HL-60 (cell line): Measurements from ENCODE around the gene VAV2.

Experiments used
- DNase-seq, 2 experiments: peaks; one replicate each; pipeline ENCODE4 v3.0.0-alpha.2; 2010 to 2020; ENCODE audit warnings: low read depth in 1 of 2, low spot score in 1 of 2
- H3K27ac ChIP-seq: fragments of 250-450 bp; sonication (Bioruptor Pico); replicated peaks from 2 replicates; pipeline ENCODE4 v1.5.1; 2020; ENCODE audit warnings: mild to moderate bottlenecking, moderate library complexity
- H3K27me3 ChIP-seq: fragments of 250-450 bp; sonication (Bioruptor Pico); 2 replicates; pipeline ENCODE4 v1.5.1; 2021; ENCODE audit warnings: mild to moderate bottlenecking, moderate library complexity; ENCODE audit not compliant: insufficient read depth, poor library complexity, severe bottlenecking
- H3K4me3 ChIP-seq: replicated peaks from 2 replicates; pipeline ENCODE4 v1.5.1; 2011; ENCODE audit warnings: mild to moderate bottlenecking, control low read depth, low read length; ENCODE audit not compliant: insufficient read depth
- GABPA ChIP-seq: IDR thresholded peaks from 2 replicates; pipeline ENCODE4 v1.6.1; 2012; ENCODE audit warnings: low read depth
- POLR2AphosphoS5 ChIP-seq: IDR thresholded peaks from 2 replicates; pipeline ENCODE4 v1.6.1; 2012; ENCODE audit warnings: low read depth
- SPI1 ChIP-seq: IDR thresholded peaks from 2 replicates; pipeline ENCODE4 v1.6.1; 2012; ENCODE audit warnings: low read depth, mild to moderate bottlenecking, borderline replicate concordance
- TF ChIP-seq, protein P1 (sequence below): IDR thresholded peaks from one replicate; pipeline ENCODE4 v1.5.1; 2011; ENCODE audit warnings: low read length, control low read depth, inconsistent platforms; ENCODE audit not compliant: insufficient read depth
- TF ChIP-seq, protein P2 (sequence below): IDR thresholded peaks from 2 replicates; pipeline ENCODE4 v1.6.1; 2012; ENCODE audit warnings: low read depth; ENCODE audit not compliant: insufficient replicate concordance

Gene VAV2

DNA sequence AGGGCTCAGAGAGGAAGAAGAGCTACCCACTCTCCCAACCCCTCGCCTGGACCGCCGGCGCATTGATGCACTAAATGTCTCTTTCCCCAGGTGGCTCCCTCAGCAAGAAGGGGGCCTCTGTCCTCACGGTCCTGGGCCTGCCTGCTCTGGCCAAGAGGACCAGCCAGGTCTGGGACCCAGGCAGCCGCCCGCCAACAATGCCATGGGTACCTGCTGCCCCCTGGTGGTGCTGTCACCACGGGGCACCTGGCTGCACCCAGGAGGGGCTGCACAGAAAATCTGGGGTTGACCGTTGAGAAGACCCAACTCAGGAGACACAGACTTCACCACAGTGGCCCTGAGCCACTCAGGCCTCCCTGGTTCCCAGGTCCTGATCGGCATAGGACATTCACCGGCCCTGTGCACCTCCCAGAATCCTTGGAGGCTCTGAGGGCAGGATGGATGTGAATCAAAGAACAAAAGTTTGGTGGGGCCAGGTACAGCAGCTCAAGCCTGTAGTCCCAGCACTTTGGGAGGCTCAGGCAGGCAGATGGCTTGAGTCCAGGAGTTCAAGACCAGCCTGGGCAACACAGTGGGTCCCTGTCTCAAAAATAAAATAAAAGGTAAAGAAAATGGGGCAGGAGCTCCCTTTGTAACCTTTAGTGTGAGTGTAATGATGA lies 2.4 kb upstream of the VAV2 start:
- DNase-seq = peak; percentile 49 to 59
- no peak overlapping the region for H3K4me3 ChIP-seq

DNA sequence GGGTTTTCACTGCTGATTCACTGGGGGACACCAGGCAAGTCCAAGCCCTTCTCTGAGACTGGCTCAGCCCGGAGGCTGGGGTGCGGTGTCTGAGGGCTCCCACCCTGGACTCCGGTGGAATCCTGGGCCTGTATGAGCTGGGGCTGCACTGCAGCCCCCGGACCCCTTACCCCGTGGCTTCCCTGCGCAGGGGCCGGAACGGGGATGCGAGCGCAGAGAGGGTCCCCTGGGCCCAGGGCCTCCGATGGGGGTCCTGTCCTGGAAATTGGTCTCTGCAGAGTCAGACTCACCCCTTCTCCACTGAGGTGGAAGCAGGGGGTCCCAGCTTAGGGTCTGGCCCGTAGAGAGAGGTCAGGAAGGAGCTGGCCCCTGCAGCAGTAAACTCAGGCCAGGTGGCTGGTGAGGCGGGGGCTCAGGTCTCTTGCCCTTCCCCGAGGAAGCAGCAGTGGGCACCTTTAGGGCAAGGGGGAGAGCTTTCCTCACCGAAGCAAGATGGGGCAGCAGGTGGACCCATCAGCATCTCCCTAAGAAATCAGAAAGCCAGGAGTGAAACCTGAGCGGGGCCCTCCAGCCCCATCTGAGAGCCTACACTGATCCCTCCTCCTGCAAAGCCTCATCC lies 1.6 kb upstream of the VAV2 start:
- TF ChIP-seq, protein P1, sequence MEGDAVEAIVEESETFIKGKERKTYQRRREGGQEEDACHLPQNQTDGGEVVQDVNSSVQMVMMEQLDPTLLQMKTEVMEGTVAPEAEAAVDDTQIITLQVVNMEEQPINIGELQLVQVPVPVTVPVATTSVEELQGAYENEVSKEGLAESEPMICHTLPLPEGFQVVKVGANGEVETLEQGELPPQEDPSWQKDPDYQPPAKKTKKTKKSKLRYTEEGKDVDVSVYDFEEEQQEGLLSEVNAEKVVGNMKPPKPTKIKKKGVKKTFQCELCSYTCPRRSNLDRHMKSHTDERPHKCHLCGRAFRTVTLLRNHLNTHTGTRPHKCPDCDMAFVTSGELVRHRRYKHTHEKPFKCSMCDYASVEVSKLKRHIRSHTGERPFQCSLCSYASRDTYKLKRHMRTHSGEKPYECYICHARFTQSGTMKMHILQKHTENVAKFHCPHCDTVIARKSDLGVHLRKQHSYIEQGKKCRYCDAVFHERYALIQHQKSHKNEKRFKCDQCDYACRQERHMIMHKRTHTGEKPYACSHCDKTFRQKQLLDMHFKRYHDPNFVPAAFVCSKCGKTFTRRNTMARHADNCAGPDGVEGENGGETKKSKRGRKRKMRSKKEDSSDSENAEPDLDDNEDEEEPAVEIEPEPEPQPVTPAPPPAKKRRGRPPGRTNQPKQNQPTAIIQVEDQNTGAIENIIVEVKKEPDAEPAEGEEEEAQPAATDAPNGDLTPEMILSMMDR = no peak
- TF ChIP-seq, protein P2, sequence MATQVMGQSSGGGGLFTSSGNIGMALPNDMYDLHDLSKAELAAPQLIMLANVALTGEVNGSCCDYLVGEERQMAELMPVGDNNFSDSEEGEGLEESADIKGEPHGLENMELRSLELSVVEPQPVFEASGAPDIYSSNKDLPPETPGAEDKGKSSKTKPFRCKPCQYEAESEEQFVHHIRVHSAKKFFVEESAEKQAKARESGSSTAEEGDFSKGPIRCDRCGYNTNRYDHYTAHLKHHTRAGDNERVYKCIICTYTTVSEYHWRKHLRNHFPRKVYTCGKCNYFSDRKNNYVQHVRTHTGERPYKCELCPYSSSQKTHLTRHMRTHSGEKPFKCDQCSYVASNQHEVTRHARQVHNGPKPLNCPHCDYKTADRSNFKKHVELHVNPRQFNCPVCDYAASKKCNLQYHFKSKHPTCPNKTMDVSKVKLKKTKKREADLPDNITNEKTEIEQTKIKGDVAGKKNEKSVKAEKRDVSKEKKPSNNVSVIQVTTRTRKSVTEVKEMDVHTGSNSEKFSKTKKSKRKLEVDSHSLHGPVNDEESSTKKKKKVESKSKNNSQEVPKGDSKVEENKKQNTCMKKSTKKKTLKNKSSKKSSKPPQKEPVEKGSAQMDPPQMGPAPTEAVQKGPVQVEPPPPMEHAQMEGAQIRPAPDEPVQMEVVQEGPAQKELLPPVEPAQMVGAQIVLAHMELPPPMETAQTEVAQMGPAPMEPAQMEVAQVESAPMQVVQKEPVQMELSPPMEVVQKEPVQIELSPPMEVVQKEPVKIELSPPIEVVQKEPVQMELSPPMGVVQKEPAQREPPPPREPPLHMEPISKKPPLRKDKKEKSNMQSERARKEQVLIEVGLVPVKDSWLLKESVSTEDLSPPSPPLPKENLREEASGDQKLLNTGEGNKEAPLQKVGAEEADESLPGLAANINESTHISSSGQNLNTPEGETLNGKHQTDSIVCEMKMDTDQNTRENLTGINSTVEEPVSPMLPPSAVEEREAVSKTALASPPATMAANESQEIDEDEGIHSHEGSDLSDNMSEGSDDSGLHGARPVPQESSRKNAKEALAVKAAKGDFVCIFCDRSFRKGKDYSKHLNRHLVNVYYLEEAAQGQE = no peak
- TF ChIP-seq POLR2AphosphoS5 = no peak
- TF ChIP-seq GABPA = no peak
- TF ChIP-seq SPI1 = no peak
- no peak overlapping the region for H3K4me3 ChIP-seq
- DNase-seq = no peak
- peaks cover 33% of the 10 kb centered on the region for H3K27me3 ChIP-seq
- H3K27ac ChIP-seq = no peak overlapping the region

More for the DNA sequence above, 2.4 kb upstream of the VAV2 start:
- no peak overlapping the region for H3K27ac ChIP-seq
- H3K27me3 ChIP-seq = peaks cover 33% of the 10 kb centered on the region
- TF ChIP-seq GABPA = no peak
- TF ChIP-seq, protein P1 = peak; percentile 94

DNA sequence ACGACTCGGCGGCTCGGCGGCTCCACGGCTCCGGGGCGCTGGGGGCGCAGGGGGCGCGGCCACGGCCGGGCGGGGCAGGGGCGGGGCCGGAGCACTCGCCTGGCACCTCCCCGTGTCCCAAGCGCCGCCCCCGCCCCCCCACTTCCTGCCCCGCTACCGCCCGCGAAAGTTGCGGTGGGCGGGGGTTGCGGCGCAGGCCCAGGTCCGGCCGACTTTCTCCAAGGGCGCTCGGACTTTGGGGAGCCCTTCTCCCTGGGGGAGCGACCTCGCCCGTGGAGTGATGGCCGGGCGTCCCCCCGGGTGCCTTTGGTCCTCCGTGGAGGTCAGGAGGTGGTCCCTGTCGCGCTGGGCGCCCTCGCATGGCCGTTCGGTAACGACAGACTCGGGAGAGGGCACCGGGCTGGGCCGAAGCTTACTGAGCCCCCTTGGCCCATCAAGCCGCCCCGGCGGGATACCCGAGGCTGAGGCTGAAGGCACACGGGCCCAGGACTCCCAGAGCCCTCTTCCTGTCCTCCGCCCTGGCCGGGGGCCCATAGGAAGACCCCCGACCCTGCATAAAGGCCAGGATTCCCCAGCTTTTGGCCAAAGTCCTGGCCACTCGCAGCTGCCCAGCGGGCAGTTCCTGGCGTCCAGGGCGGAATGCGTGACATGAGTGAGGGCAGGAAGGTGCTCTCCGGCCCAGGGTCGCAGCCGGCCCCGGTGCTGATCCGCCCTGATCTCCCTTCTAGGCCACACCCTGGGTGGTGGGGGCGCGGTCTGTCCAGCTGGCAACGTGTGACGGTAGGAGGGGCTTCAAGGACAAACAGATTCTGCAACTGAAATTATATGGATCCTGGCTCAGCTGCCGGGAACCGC lies 883 bp upstream of the VAV2 start:
- Histone ChIP-seq H3K27me3 (peaks cover 33% of the 10 kb centered on the region), H3K27ac (no peak overlapping the region), H3K4me3 (peak overlapping the region; percentile 68)
- DNase-seq = peak in 1 of 2 experiments; percentile 38
- TF ChIP-seq GABPA (no peak), POLR2AphosphoS5 (no peak), SPI1 (no peak)
- TF ChIP-seq, protein P1 = no peak
- TF ChIP-seq, protein P2 = no peak
